Right ventricle myocardium inferior (tissue), 1 donor: Measurements from ENCODE around the gene RABGAP1L. TPM values are rescaled to one million over a fixed set of nuclear protein-coding genes. Genes with fewer than 3 reads are reported as not detected.
"Not testable (repeated sequence)": the region's sequence is repeated elsewhere in the genome, so short reads cannot be mapped to it uniquely, and the experiment has no call there.

Experiments used
- ATAC-seq: fragments of 200-7000 bp; cut with Tn5 transposase; one replicate; pipeline ENCODE4 v1.9.1; 2020; ENCODE audit warnings: mild to moderate bottlenecking, moderate library complexity
- DNase-seq: peaks from one replicate; pipeline ENCODE4 v3.0.0; 2021; ENCODE audit errors: missing footprints
- intact Hi-C: fragments of 100-400 bp; cut with DNase I; formaldehyde crosslinking; loops from one replicate; pipeline ENCODE4 v1.11.0; 2022
- total RNA-seq: library from RNA; stranded (reverse); fragmentation: NEBNext Ultra II Directional; extraction: Animal tissue kit (Norgen Biotek cat#: 25700); gene quantifications from one replicate; pipeline ENCODE4 v1.2.1, GENCODE V29; 2021
- donor health status: DM: no; HTN: yes; CAD: no; lungs with severe emphysema.

RABGAP1L gene
- total RNA-seq, 1 donor from 2014 or later = 61.4 TPM

GRCh38 chr1:174825127-174825526, 665.8 kb downstream of the RABGAP1L start:
- DNase-seq = no peak
- intact Hi-C loops = no loop called here
- ATAC-seq = no peak

DNA sequence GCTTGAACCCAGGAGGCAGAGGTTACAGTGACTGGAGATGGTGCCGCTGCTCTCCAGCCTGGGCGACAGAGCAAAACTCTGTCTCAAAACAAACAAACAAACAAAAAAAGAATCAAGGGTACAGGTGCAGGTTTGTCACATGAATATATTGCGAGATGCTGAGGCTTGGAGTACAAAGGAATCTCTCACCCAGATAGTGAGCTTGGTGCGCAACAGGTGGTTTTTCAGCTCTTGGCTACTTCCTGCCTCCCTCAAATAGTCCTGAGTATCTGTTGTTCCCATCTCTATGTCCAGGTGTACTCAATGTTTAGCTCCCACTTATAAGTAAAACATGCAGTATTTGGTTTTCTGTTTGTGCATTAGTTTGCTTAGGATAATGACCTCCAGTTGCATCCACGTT, 666.5 kb downstream of the RABGAP1L start:
- DNase-seq (no peak), ATAC-seq (no peak)
- intact Hi-C loops = no loop called here

GRCh38 chr1:174828264-174828663, 668.9 kb downstream of the RABGAP1L start:
- intact Hi-C loops = no loop called here
- ATAC-seq = no peak
- DNase-seq = no peak

DNA sequence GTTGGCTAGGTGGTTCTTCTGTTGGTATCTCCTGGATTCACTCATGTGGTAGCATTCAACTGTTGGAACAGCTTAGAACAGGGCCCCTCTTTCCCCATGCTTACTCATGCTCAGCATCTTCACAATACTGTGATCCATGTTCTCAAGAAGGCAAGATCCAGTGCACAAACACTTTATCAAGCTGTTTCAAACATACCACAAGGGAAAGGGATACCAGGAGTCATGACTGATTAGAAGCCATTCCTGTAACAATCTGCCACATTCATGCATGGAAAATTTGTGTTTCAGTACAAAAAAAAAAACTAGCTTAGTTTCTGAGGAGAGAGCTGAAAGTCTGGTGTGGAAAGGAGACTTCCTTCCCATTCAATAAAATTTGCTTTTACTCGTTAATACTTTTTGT, 670.7 kb downstream of the RABGAP1L start:
- no peak for DNase-seq
- no peak for ATAC-seq
- intact Hi-C loops = no loop called here

DNA sequence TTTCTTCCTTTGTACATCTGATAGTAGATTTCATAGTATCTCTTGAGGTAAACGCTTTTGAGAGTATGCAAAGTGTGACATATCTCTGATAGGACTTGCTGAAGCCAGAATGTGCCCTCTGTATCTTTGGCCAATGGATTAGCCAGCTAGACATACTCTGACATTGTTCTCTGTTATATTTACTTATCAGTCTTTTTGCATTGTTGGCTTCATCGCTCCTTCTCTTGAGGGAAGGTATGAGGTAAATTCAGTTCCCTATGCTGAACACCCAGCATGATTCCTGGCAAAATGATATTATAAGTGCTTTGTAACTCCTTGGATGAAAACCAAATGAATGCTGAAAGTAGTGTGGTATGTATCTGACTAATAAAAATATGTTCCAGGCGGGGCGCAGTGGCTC, 677.2 kb downstream of the RABGAP1L start:
- ATAC-seq = no peak
- DNase-seq = no peak
- intact Hi-C loops = no loop called here

DNA sequence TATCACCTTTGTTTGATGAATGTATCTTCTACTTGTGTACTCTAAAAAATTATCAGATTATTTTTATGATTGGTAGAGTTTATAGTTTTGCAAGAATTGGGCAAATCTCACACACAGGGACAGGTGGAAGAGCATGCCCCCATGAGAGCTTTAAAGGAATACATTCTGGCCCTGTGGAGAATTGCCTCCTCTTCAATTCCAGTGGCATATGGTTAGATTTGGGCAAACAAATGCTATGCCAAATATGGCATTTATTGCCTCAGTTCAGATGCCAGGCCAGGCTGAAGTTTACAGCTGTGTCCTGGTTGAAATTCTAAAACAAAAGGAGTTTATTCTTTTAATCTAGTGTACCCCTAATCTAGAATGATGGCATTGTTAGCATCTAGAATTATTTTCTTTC, 678.1 kb downstream of the RABGAP1L start:
- intact Hi-C loops = no loop called here
- ATAC-seq (no peak), DNase-seq (no peak)

DNA sequence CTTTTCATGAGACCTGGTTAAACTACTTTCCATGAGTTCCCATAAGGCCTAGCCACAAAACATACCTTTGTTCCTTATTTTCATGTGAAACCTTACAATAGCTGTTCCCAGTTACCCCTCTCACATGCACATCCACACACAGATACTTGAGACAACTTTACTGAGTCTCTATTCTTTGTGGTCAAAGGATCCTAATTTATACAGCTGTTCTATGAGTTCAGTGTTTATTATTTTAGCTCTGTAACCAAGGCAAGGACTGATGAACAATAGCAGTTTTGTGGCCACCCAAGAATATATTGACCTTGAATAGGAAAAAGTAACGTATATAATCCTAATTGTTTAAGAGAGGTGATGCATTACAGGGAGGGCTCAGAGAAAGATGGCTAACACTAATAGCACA, 679.9 kb downstream of the RABGAP1L start:
- DNase-seq = no peak
- intact Hi-C loops = no loop called here
- no peak for ATAC-seq

DNA sequence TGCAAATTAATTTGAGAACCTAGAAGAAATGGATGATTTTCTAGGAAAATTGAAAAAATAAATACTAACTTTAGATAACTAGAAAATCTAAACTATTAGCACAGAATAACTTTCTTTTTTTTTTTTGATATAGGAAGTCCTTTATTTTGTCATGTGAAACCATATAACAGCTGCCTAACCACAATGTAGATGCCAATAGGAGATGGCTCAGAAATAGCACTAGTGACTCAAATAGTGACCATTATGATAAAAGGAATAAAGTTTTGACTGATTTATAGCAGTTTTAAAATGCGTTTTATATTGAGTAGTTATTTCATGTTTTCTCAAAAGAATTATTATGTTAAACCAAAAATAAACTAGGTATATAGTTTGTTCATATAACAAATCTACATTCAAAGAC, 682.4 kb downstream of the RABGAP1L start:
- intact Hi-C loops = no loop called here
- DNase-seq = no peak
- ATAC-seq = no peak

DNA sequence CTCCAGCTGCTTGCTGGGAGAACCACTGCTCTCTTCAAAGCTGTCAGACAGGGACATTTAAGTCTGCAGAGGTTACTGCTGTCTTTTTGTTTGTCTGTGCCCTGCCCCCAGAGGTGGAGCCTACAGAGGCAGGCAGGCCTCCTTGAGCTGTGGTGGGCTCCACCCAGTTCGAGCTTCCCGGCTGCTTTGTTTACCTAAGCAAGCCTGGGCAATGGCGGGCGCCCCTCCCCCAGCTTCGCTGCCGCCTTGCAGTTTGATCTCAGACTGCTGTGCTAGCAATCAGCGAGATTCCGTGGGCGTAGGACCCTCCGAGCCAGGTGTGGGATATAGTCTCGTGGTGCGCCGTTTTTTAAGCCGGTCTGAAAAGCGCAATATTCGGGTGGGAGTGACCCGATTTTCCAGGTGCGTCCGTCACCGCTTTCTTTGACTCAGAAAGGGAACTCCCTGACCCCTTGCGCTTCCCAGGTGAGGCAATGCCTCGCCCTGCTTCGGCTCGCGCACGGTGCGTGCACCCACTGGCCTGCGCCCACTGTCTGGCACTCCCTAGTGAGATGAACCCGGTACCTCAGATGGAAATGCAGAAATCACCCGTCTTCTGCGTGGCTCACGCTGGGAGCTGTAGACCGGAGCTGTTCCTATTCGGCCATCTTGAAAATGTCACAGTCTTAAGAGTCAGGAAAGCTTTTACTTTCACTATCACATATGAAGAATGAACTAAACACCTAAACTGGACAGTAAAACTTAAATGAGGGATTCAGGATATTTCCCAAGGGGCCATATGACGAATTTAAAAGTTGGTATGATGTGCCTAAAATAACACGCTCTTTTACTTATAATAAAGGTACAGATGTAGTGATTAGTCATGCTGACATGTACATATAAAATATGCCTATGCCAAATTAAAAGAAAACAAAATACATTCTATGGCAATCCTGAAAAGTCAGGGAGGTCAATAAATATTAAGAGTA, 689.6 kb downstream of the RABGAP1L start:
- ATAC-seq, intact Hi-C loops, DNase-seq: not testable (repeated sequence)

DNA sequence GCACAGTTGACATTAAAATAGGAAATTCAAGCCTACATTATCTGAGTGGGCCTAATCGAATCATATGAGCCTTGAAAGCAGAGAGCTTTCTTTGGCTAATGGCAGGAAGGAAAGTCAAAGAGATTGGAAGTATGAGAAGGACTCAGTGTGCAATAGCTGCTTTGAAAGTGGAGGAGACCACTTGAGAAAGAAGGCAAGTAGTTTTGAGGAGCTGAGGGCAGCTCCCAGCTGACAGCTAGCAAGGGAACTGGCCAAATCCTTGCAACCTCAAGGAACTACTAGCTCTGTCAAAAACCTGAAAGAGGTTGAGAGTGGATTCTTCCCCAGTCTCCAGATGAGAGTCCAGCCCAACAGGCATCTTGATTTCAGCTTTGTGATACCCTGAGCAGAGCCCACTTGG, 691.4 kb downstream of the RABGAP1L start:
- intact Hi-C loops = no loop called here
- DNase-seq = no peak
- no peak for ATAC-seq

- DNase-seq (no peak), ATAC-seq (no peak)
- intact Hi-C loops = no loop called here
These were observed 699.0 kb downstream of the RABGAP1L start for GRCh38 chr1:174858301-174858700.

DNA sequence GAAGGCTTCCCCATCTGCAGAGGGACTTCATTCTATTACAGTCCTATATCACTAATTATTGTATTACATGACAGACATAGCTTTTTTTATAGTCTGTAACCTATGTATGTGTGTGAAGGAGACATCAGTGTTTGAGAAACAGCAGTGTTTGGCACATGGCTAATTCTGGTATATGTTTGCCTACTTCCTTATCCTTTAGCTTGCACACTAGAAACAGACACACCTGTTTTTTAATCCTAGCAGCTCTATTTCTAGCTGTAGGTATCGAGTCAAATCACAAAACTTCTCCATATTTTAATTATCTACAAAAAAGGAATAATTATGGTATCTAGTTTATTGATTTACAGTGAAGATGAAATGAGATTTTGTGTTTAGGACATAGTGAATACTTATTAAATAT, 711.0 kb downstream of the RABGAP1L start:
- ATAC-seq (no peak), DNase-seq (no peak)
- intact Hi-C loops = no loop called here

- intact Hi-C loops = no loop called here
- ATAC-seq (no peak), DNase-seq (no peak)
These were observed 712.6 kb downstream of the RABGAP1L start for GRCh38 chr1:174871886-174872285.

DNA sequence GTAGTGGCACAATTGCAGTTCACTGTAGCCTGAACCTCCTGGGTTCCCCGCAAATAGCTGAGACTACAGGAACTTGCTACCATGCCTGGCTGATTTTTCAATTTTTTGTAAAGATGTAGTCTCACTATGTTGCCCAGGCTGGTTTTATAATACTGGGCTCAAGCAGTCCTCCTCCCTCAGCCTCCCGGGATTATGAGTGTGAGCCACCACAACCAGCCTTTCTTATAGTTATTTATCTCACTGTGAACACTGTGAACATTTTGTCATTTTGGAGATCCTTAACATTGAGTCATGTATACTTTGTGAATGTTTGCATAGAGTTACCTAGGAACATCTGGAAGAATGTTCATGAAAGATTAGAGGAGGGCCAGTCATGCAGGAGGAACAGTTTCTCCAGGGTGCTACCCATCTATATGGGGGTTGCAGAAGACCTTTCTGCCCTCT, 713.3 kb downstream of the RABGAP1L start:
- ATAC-seq = no peak
- intact Hi-C loops = no loop called here
- DNase-seq = no peak

GRCh38 chr1:174874331-174875053, 715.2 kb downstream of the RABGAP1L start:
- intact Hi-C loops = no loop called here
- no peak for ATAC-seq
- no peak for DNase-seq

GRCh38 chr1:174875306-174875705, 716.0 kb downstream of the RABGAP1L start:
- ATAC-seq (no peak), DNase-seq (no peak)
- intact Hi-C loops = no loop called here

DNA sequence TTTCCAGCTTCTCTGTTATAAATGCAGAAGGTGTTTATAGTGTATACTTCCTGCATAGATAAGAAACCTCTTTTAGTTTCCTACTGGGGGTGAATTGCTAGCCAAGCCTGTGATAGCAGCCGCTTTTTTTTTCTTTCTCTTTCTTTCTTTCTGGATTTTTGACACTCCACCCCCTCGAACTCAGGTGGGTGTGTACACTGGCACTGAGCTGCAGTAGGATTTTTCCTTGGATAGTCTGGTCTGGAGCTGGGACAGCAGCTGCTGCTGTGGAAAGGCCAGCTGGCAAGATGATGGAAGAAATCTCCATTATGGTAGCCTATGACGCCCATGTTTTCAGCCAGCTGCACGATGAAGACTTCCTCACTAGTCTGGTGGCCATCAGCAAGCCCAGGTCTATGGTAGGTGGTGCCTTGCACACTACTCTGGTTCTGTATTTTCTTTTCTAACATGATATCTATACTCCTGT, 717.9 kb downstream of the RABGAP1L start:
- intact Hi-C loops = no loop called here
- ATAC-seq = peak; percentile 59
- no peak for DNase-seq

DNA sequence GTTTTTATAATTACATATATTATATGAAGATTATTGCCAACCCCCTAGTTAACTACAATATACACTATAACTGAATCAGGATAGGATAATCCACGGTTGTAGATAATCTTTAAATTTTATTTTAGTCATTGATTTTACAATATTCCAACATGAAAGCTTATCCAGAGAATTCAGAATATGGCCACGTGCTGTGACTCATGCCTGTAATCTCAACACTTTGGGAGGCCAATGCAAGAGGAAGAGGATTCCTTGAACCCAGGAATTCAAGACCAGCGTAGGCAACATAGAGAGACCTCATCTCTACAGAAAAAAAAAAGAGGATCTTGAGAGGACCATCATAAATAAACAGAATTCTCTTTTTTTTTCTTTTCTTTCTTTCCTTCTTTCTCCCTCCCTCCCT, 720.9 kb downstream of the RABGAP1L start:
- intact Hi-C loops = loop anchor here (10.0 kb wide), 1 partner anchor 105 kb away; no protein-coding TSS in a partner anchor
- ATAC-seq (no peak), DNase-seq (no peak)

DNA sequence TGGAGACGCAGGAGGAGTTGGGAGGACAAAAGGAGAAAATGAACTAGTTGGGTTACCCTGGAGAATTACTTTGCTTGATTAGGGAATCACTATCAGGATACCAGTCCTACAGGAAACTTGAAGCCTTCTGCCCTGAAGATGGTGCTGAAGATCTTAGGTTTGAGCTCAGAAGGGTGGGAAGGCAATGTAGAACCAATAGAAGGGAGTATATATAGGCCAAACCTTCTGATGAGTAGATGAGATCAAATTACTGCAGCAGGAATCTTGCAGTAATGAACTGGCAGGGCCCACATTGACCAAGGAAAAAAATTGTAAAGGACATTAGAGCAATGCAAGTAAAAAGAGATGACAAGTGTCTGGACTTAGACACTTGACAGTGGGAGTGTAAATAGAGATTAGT, 724.1 kb downstream of the RABGAP1L start:
- intact Hi-C loops = loop anchor here (10.0 kb wide), 1 partner anchor 101 kb away; no protein-coding TSS in a partner anchor
- ATAC-seq (peak; percentile 44), DNase-seq (no peak)

GRCh38 chr1:174884038-174884437, 724.7 kb downstream of the RABGAP1L start:
- intact Hi-C loops = loop anchor here (10.0 kb wide), 1 partner anchor 101 kb away; no protein-coding TSS in a partner anchor
- ATAC-seq = peak; percentile 46
- no peak for DNase-seq
